Stimulated activated CD8-positive, alpha-beta memory T cell treated with anti-CD3 and anti-CD28 coated beads, Interleukin-2, amount 100 ng/mL, for 48 hours (primary cell): Measurements from ENCODE around the gene PTGDR2.
"Not testable (repeated sequence)": the region's sequence is repeated elsewhere in the genome, so short reads cannot be mapped to it uniquely, and the experiment has no call there.

Experiments used
- DNase-seq, 2 donors: peaks; one replicate each; pipeline ENCODE4 v3.0.0-alpha.2; 2020; ENCODE audit warnings: low read depth in 2 of 2

PTGDR2 gene

GRCh38 chr11:60841797-60842667 is 13.7 kb downstream of the PTGDR2 start, which contains the start of gene CCDC86:
CCDC86 (plus strand) TSS chr11:60842113; CDS start chr11:60842125, 12 bp downstream.
- peak; percentile 95 to 97 for DNase-seq

GRCh38 chr11:60840470-60841430 is 15.0 kb downstream of the PTGDR2 start:
- DNase-seq = no peak

- no peak for DNase-seq
Observed at GRCh38 chr11:60838132-60838531, 17.6 kb downstream of the PTGDR2 start.

GRCh38 chr11:60836866-60837515 is 18.8 kb downstream of the PTGDR2 start:
- DNase-seq = no peak

GRCh38 chr11:60835534-60835846 is 20.3 kb downstream of the PTGDR2 start:
- no peak for DNase-seq

- DNase-seq = no peak
Observed at GRCh38 chr11:60834742-60835533, 20.8 kb downstream of the PTGDR2 start.

GRCh38 chr11:60831501-60832079 is 24.2 kb downstream of the PTGDR2 start:
- no peak for DNase-seq

- DNase-seq = peak; percentile 61 to 71
Observed at GRCh38 chr11:60831143-60831500, 24.6 kb downstream of the PTGDR2 start.

GRCh38 chr11:60830478-60831142 is 25.1 kb downstream of the PTGDR2 start:
- DNase-seq = no peak

- DNase-seq = no peak
Observed at GRCh38 chr11:60825790-60826189, 30.0 kb downstream of the PTGDR2 start.

- no peak for DNase-seq
Observed at GRCh38 chr11:60825118-60825517, 30.6 kb downstream of the PTGDR2 start.

- DNase-seq = not testable (repeated sequence)
Observed at GRCh38 chr11:60823745-60824306, 31.9 kb downstream of the PTGDR2 start.

- no peak for DNase-seq
Observed at GRCh38 chr11:60821827-60822599, 33.7 kb downstream of the PTGDR2 start.

- DNase-seq = no peak
Observed at GRCh38 chr11:60818057-60818456, 37.7 kb downstream of the PTGDR2 start.

- DNase-seq = no peak
Observed at GRCh38 chr11:60816590-60817157, 39.1 kb downstream of the PTGDR2 start.

- DNase-seq = no peak
Observed at GRCh38 chr11:60814112-60814511, 41.6 kb downstream of the PTGDR2 start.

GRCh38 chr11:60813324-60813723 is 42.4 kb downstream of the PTGDR2 start:
- no peak for DNase-seq

GRCh38 chr11:60810569-60810968 is 45.2 kb downstream of the PTGDR2 start:
- no peak for DNase-seq

- no peak for DNase-seq
Observed at GRCh38 chr11:60810151-60810550, 45.6 kb downstream of the PTGDR2 start.
